Middle frontal gyrus (tissue), 1 donor: ENCODE data around the gene SIRT4.

Experiments used
- DNase-seq: peaks from one replicate; pipeline ENCODE4 v3.0.0-alpha.2; 2015; ENCODE audit warnings: low spot score; ENCODE audit errors: extremely low spot score

SIRT4 gene

DNA sequence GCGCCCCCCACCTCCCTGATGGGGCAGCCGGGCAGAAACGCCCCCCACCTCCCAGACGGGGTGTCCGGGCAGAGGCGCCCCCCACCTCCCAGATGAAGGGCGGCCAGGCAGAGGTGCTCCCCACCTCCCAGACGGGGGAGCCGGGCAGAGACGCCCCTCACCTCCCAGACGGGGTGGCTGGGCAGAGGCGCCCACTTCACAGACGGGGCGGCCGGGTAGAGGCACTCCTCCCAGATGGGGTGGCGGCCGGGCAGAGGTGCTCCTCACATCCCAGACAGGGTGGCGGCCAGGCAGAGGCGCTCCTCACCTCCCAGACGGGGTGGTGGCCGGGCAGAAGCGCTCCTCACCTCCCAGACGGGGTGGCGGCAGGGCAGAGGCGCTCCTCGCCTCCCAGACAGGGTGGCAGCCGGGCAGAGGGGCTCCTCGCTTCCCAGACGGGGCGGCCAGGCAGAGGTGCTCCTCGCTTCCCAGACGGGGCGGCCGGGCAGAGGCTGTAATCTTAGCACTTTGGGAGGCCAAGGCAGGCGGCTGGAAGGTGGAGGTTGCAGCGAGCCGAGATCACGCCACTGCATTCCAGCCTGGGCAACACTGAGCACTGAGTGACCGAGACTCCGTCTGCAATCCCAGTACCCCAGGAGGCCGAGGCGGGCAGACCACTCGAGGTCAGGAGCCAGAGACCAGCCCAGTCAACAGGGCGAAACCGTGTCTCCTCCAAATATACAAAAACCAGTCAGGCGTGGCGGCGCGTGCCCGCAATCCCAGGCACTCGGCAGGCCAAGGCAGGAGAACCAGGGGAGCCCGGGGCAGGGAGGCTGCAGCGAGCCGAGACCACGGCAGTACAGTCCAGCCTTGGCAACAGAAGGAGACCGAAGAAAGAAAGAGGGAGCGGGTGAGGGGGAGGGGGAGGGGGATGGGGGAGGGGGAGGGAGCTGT is 23.7 kb upstream of the SIRT4 start:
- no peak for DNase-seq

DNA sequence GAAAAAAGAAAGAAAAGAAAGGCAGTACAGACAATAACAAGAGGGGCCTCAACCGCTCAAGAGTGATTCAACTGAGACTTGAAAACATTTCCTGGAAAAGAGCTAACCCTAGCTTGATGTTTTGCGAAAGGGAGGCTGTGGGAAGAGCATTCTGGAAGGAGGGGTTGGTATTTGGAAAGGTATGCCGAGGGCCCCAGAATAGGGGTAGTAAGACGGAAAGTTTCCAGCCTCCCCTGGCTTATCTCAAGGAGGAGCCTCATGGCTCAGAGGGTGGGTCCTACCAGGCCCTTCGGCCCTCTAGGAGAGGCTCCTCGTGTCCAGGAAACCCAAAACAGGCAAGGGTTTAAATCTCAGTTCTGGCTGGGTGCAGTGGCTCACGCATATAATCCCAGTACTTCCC is 18.8 kb upstream of the SIRT4 start:
- DNase-seq = no peak

- DNase-seq = no peak
Measured at GRCh38 chr12:120284381-120284780, 17.7 kb upstream of the SIRT4 start.

DNA sequence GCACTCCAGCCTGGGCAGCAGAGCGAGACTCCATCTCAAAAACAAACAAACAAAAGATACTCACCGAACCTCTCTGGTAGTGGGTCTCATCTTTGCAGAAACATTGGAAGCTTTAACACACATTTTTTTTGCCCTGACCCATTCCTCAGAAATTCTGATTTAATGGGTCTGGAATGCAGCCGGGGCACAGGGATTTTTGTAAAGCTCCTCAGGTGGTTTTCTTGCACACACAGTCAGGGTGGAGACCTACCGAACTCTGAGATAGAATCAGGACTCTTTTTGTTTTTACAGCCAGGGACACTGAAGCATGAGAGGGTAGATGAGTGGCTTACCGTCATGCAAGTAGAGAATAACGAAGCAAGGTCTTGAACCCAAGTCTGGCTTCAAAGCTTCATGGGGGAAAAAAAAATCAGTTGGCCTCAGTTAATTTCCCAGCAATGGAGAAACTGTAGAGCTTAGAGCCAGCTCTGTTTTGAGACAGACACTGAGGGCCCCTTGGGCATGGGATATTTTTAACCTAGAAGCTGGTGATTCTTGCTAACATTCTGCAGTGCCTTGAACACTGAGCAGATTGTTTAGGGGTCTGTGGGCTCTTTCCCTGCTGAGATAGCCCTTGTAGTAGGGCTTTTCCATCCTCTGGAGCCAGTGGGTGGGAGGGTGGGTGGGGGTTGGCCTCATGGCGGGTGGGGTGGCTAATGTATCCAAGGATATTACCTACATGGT is 15.2 kb upstream of the SIRT4 start:
- no peak for DNase-seq

DNA sequence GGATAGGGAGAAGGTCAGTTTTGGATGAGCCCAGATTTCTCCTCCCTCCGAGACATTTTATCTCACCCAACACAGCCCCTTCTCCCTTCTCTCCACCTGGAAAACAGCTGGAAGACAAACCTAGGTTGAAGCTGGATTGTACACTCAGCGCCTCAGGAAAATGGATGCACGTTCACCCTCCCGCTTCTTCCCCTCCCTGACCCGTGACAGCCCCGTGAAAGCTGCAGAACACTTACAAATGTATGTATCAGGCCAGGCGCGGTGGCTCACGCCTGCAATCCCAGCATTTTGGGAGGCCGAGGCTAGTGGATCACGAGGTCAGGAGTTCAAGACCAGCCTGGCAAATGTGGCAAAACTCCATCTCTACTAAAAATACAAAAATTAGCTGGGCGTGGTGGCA is 14.6 kb upstream of the SIRT4 start:
- no peak for DNase-seq

DNA sequence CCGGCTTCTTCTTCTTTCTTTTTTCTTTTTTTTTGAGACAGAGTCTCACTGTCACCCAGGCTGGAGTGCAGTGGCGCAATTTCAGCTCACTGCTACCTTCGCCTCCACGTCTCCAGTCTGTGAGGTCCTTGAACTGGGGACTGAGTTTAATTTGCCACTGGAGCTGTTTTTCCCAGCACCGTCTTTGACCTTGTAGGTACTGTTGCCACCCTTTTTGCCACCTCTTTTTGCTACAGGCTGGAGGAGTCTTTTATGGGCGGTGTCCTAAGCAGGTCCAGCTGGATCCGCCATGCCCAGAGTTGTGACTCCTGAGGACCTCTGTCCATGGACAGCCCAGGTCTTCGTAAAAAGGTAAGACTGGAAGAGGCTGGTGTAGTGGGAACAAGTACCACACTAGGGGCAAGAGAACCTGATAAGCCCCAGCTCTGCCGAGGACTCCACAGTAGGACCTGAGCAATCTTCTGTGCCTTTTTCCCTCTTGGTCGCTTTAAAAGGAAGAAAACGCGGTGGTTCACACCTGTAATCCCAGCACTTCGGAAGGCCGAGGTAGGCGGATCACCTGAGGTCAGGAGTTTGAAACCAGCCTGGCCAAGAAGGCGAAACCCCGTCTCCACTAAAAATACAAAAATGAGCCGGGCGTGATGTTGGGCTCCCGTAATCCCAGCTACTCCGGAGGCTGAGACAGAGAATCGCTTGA is 11.4 kb upstream of the SIRT4 start:
- DNase-seq = no peak

- DNase-seq = no peak
Measured at GRCh38 chr12:120292411-120292660, 9.8 kb upstream of the SIRT4 start.

DNA sequence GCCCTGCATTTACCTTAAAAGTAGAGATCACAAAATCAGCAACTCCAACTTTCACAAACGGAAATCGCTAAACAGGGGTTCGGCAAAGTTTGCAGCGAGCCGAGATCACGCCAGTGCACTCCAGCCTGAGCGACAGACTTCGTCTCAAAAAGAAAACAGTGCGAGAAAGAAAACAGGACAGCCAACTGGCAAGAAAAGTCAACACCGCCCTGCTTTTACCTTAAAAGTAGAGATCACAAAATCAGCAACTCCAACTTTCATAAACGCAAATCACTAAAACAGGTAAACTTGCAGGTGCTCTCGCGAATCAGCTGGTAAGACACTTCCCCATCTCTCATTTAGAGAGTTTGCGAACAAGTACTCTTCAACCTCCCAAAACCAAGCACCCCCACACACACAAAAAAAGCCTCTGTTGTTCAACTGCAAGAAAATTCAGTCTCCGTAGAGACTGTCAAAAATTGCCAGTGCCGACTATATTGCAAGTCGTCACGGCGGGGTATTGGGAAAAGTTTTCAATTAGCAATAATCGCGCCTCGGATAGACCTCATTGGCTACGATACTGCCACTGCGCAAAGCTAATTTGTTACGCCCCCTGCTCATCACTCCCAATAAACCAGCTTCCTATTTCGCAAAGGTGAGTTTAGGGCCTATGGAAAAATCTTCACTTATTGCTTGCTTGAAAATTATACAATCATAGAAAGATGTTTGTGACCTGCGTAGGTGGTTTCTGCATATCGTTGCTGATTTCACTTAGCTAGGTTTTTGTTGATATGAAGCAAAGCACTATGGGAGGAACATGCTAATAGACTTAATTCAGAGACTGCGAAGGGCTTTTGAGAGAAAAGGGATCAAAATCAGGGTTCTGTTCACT is 9.2 kb upstream of the SIRT4 start, which contains the start of gene RNU4-1:
TSS of gene RNU4-1 (minus strand) at position 577 of the 871 bp plus-strand sequence.
- peak; percentile 73 for DNase-seq

DNA sequence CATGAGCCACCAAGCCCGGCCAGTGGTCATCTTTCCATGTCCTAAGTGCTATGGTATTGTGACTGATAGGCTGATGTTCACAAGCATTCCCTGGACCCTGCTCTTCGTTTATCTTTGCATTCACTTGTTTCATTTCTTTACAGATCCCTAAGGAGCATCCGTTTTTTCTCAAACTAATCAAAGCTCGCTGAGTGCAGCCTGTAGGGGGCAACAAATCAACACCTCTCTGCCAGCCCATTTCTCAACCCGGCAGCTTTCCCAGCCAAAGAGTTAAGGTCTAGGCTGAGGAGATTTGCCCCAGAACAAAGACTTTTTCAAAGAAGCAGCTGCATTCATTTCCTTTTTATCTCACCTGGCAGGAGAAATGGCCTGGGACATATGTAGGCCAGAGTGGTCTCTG is 12.1 kb downstream of the SIRT4 start:
- DNase-seq = no peak

DNA sequence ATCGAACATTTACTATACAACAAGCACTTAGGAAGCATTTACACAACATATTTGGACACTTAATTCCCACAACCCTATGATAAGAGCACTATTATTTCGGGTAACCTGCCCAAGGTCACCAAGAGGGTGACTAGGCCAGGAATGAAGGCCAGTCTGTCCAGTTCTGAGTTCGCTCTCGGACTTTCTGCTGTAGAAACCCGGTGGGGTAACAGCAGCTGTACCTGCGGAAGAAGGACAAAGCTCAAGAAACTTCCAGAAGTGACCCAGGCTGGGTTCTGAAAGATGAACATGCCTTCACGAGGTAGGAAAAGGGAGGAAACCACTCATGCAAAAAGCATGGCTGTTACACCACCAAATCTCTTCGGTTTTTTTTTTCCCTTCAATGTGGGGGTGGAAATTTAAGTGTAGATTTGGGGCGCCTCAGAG is 14.7 kb downstream of the SIRT4 start:
- DNase-seq = no peak

DNA sequence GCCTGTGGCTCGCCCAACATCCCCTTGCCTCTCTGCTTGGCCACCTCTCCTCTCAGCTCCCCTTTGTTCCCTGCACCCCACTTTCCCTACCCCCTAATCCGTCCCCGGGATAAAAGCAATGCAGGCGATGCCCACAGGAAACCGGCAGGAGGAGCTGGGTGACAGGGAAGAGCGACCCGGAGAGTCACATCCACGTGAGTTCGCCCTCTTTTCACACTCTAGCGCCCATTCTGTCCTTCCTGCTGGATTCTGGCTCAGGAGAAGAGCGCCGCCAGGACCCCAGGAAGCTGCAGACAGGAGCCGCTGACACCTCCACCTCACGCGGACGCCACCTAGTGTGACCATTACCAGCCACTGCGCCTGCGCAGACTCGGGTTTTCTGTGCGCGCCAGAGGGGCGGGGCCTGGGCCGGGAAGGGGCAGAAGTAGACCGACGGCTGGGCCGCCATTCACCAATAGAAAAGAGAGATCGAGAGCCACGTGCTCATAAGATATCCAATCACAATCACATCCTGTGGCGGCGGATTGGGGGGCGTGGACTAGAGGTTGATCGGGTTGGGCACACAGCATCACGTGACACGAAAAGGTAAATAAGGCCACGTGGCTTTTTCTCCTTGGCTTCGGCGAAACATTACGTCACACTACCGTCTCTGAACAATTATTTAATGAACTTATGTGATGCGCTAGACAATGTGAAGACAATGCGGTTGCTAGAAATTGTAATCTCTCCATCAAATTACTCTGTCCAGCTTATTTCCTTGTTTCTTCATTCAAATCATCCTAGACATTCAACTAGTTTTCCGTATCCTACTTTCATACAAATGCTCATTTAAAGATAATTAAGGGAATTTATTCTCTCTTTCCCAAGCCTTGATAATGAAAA is 15.3 kb downstream of the SIRT4 start:
- DNase-seq = peak; percentile 98

- DNase-seq = no peak
Measured at GRCh38 chr12:120321382-120322202, 19.5 kb downstream of the SIRT4 start.

DNA sequence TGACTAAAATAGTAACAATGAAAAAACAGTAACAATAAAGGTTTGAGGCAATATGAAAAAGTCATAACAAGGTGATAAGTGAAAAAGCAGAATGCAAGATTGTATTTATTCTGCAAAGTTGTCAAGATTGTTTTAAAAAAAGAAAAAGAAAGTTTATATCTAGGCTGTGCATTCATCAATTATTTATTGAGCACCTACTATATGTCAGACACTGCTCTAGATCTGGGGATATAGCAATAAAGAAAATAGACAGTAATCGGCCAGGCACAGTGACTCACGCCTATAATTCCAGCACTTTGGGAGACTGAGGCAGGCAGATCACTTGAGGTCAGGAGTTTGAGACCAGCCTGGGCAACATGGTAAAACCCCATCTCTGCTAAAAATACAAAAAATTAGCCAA is 21.7 kb downstream of the SIRT4 start:
- DNase-seq = no peak

- DNase-seq = no peak
Measured at GRCh38 chr12:120324841-120325417, 22.8 kb downstream of the SIRT4 start.

DNA sequence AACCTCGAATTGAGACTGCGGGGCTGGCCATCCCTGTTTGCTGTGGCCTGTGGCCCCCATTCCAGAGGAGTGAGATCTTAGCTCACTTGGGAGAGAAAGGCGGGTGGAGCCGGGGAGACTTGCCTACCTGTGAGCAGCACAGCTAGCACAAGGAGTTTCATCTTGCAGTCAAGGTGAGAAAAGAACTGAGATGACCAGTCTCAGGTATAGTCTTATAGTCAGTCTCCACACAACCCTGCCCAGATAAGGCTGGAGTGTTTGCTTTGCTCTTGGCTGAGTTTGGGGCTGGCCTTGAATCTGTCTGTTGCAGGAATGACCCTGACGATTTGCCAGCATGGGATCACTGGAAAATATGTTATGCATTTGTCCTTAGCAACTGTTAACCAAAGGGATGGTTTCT is 25.5 kb downstream of the SIRT4 start, which contains the start of gene PLA2G1B:
TSS of gene PLA2G1B (minus strand) at position 187 of the 400 bp plus-strand sequence. CDS start at position 161, 26 bp downstream.
- DNase-seq = no peak

- no peak for DNase-seq
Measured at GRCh38 chr12:120328228-120328627, 26.1 kb downstream of the SIRT4 start.

DNA sequence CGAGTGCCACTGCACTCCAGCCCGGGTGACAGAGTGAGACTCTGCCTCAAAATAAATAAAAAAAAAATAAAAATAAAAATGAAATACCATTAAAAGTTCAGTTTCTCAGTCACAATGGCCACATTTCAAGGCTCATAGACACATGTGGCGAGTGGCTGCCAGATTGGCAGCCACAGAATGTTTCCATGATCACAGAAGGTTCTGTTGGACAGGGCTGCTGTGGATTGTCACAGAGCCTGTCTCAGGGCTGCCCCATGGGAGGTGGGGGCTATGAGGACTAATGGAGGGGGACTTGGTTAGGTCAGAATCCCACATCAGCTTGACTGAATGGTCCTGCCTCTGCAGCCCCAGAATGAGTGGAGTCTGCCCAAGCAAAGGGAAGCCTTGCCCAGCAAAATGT is 29.3 kb downstream of the SIRT4 start:
- no peak for DNase-seq

GRCh38 chr12:120332041-120332440 is 29.9 kb downstream of the SIRT4 start:
- no peak for DNase-seq

GRCh38 chr12:120332523-120332922 is 30.4 kb downstream of the SIRT4 start:
- no peak for DNase-seq
